Large intestine (tissue), 3 donors: ENCODE data around the gene RNF113B. TPM values are rescaled to one million over a fixed set of nuclear protein-coding genes. Genes with fewer than 3 reads are reported as not detected.

Source experiments
- DNase-seq, 2 donors: peaks; one replicate each; pipeline versions ENCODE4 v3.0.0 to v3.0.0-alpha.2; 2013
- H3K27ac ChIP-seq: one replicate; pipeline ENCODE4 v1.5.1; 2013; ENCODE audit warnings: low read length
- H3K27me3 ChIP-seq: 2 replicates; pipeline ENCODE4 v1.6.1; 2013; ENCODE audit warnings: low read length; ENCODE audit not compliant: control insufficient read depth, insufficient read depth
- H3K36me3 ChIP-seq: 2 replicates; pipeline ENCODE4 v1.6.1; 2013; ENCODE audit warnings: low read length; ENCODE audit not compliant: control insufficient read depth, insufficient read depth
- H3K4me1 ChIP-seq: one replicate; pipeline ENCODE4 v1.6.1; 2013; ENCODE audit warnings: low read length; ENCODE audit not compliant: control insufficient read depth, insufficient read depth
- H3K4me3 ChIP-seq: one replicate; pipeline ENCODE4 v1.5.1; 2013; ENCODE audit warnings: low read length
- H3K9me3 ChIP-seq: one replicate; pipeline ENCODE4 v1.6.1; 2013; ENCODE audit warnings: mild to moderate bottlenecking, low read depth, low read length, moderate library complexity; ENCODE audit not compliant: control insufficient read depth
- WGBS: methylation state at CpG from one replicate; pipeline ENCODE4 v1.1.5; 2013; ENCODE audit warnings: low lambda C conversion rate; ENCODE audit not compliant: insufficient coverage; 5-methylcytosine and 5-hydroxymethylcytosine counted together
- polyA plus RNA-seq: library from polyadenylated mRNA; unstranded; fragments of 120-200 nt; gene quantifications from one replicate; pipeline ENCODE4 v1.2.1, GENCODE V29; 2013

Gene RNF113B
- polyA plus RNA-seq, 1 donor = 0.04 TPM

DNA sequence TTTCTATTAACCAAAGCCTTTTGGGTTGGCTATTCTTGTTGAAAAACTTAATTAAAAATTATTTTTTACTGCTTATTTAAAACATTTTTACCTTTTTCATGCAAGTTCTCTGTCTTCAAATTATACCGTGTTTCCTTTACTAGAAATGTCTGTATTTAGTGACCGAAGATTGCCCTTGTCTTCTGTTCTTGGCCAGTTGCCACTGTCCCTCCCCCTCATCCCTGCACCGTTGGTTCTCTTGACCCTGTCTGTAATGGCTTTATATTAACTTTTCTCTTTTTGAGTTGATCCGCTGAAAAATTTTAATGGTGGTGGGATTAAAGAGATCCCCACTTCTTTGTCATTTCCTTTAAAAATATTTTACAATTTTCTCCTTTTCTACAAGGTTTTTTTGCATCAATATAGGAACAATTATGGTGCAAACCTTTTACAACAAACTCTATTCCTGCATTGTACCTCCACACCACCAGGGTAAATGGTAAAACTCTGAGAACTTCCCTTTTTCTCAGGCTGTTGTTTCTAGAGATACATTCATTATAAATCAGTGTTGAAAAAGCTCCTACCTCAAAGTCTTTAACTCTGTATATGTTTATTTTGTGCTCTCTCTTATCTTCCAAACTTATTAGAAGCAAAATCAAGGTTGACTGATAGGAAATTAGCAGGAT, 12.9 kb upstream of the RNF113B start:
- no peak for DNase-seq
- Histone ChIP-seq H3K27ac (no peak overlapping the region), H3K9me3 (no peaks in the 10 kb centered on the region), H3K4me3 (no peak overlapping the region), H3K27me3 (no peaks in the 10 kb centered on the region), H3K36me3 (no peaks in the 10 kb centered on the region), H3K4me1 (no peaks in the 10 kb centered on the region)
- 40% methylated on average over 3 of the region's 4 CpGs for WGBS

DNA sequence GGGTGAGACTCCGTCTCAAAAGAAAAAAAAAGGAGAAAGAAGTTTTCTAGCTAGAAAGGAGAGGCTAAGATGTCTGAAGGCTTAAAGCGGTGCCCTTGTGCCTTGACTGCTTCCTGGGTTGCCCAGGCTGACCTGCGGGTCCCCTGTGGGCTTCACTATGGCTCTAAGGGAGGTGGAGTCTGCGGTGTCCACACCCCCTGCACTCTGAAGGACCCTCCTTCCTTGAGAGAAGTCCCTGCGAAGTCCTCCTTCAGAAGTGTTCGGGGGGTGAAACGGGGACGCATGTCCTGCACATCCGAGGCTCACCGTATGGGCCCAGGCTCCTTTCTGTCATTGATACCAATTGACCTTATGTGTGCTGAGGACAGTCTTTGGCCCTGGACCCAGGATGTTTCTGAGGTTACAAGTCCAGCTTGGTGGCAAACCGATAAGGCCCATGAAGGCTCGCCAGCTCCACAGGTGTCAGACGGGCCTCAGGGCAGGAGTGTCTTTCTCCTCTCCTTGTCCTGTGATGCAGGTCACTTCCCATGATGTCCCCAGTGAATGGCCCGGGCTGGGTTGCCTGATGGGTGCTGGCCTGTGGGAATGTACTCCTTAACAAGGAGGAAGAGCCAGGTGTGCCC, 11.6 kb upstream of the RNF113B start:
- no peaks in the 10 kb centered on the region for H3K9me3 ChIP-seq
- no CpG with 5 or more reads among the region's 14 CpGs for WGBS
- DNase-seq = no peak
- H3K4me1 ChIP-seq = no peaks in the 10 kb centered on the region
- H3K36me3 ChIP-seq = no peaks in the 10 kb centered on the region
- H3K27ac ChIP-seq = no peak overlapping the region
- H3K4me3 ChIP-seq = no peak overlapping the region
- H3K27me3 ChIP-seq = no peaks in the 10 kb centered on the region

DNA sequence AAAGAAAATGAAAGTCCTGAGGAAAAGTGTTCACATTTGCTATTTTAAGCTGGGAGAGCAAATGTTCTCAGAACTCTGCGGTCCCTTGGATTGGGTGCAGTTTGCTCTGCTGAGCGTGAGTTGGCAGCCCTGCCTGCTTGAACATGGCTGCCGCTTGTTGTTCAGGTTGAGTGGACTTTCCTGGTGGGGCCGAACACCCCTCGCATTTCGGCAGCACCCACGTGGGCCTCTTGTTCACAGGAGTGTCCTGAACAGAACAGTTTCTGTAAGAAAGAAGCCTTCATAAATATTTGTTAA, 10.8 kb upstream of the RNF113B start:
- Histone ChIP-seq H3K27me3 (no peaks in the 10 kb centered on the region), H3K36me3 (no peaks in the 10 kb centered on the region), H3K4me1 (no peaks in the 10 kb centered on the region), H3K4me3 (no peak overlapping the region), H3K9me3 (no peaks in the 10 kb centered on the region), H3K27ac (no peak overlapping the region)
- WGBS = no CpG with 5 or more reads among the region's 7 CpGs
- DNase-seq = no peak

DNA sequence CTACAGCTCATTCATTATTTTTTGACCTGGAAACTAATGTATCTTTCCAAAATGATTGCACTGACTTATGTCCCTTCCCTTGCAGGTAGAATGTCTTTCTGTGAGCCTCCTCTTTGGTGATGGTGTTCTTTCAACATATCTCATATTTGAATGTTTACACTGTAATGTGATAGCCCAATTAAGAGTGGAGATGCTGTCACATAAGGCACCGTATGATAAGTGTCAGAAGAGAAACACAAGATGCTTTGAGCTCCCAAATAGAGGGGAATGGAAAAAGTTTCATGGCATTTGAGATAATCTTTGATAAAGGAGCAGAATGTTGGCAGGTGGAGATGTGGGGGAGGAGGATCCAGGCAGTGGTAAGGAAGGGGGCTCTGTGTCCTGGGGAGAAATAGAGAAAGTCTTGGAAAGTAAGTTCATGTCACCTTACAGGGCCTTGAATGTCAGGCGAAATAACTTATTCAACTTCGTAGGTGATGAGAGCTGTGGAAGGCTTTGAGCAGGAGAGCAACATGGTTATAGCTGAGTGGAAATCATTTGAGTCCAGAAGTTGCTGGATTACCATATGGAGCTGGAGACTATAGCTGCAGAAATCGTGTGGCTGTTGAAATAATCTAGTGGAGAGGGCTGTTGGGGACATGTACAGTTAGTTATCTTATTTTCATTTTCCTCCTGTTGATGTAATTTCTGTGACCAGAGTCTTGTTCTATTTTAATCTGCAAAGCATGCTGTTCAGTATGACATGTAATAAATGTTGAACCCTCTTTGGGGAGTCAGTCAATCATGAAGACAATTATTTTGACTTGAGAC, 10.3 kb upstream of the RNF113B start:
- no CpG with 5 or more reads among the region's 4 CpGs for WGBS
- H3K27me3 ChIP-seq = no peaks in the 10 kb centered on the region
- H3K4me3 ChIP-seq = no peak overlapping the region
- no peaks in the 10 kb centered on the region for H3K4me1 ChIP-seq
- H3K9me3 ChIP-seq = no peaks in the 10 kb centered on the region
- H3K27ac ChIP-seq = no peak overlapping the region
- no peak for DNase-seq
- H3K36me3 ChIP-seq = no peaks in the 10 kb centered on the region

DNA sequence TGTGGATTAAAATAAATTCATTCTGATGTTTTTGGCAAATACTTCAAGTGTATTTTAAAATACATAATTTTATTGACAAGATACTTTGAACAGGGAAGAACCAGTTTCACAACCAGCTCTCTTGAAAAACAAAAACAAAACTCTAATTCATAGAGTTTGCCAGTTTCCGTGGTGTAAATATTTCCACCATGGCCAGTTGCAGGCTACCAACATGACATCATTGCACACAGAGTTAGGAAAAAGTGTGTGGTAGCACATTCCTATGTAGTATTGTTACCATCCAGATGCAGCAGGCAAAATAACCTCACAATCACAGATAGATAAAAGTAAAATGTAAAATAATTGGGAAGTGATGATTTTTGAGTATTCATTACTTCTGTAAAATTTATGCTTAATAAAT, 7.7 kb upstream of the RNF113B start:
- WGBS = no CpG with 5 or more reads among the region's 1 CpG
- no peaks in the 10 kb centered on the region for H3K4me1 ChIP-seq

DNA sequence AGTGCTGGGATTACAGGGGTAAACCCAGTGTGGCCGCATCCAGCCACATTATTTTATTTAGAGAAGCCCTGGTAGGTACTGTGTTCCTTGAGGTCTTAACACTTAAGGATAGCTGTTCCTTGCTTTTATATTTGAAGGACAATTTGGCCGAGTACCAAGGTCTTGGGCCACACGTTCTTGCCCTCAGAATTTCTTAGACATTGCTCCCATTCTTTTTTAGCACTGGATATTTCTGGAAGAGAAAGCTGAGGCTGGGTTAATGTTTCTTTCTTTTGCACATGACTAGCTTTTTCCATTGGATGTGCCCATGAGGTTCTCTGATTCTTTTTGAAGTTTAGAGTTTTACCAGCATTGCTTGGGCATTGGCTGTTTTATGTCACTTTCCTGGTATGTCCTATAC, 5.5 kb upstream of the RNF113B start:
- Histone ChIP-seq H3K9me3 (no peaks in the 10 kb centered on the region), H3K4me3 (no peak overlapping the region), H3K27ac (no peak overlapping the region), H3K36me3 (no peaks in the 10 kb centered on the region), H3K4me1 (no peaks in the 10 kb centered on the region), H3K27me3 (no peaks in the 10 kb centered on the region)
- DNase-seq = no peak
- WGBS = 100% methylated on average over 1 of the region's 3 CpGs

More for the DNA sequence above, 7.7 kb upstream of the RNF113B start:
- no peak overlapping the region for H3K27ac ChIP-seq
- H3K9me3 ChIP-seq = no peaks in the 10 kb centered on the region
- H3K36me3 ChIP-seq = no peaks in the 10 kb centered on the region
- H3K27me3 ChIP-seq = no peaks in the 10 kb centered on the region
- no peak overlapping the region for H3K4me3 ChIP-seq
- no peak for DNase-seq

DNA sequence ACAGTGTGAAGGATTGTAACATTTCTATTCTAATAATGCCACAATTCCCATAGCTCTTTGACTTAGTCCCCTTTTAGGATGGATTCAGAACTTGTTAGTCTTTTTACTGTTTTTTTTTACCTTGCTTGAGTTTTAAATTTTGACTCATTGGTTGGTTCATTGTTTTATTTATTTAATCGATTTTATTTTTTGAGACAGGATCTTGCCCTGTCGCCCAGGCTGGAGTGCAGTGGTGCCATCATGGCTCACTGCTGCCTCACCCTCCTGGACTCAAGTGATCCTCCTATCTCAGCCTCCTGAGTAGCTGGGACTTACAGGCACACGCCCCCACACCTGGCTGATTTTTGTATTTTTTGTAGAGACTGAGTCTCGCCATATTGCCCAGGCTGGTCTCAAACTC, 5.1 kb upstream of the RNF113B start:
- H3K4me1 ChIP-seq = no peaks in the 10 kb centered on the region
- WGBS = no CpG with 5 or more reads among the region's 4 CpGs
- DNase-seq = no peak
- no peaks in the 10 kb centered on the region for H3K27me3 ChIP-seq
- peaks cover under 1% of the 10 kb centered on the region for H3K9me3 ChIP-seq
- H3K27ac ChIP-seq = no peak overlapping the region
- no peaks in the 10 kb centered on the region for H3K36me3 ChIP-seq
- H3K4me3 ChIP-seq = no peak overlapping the region

DNA sequence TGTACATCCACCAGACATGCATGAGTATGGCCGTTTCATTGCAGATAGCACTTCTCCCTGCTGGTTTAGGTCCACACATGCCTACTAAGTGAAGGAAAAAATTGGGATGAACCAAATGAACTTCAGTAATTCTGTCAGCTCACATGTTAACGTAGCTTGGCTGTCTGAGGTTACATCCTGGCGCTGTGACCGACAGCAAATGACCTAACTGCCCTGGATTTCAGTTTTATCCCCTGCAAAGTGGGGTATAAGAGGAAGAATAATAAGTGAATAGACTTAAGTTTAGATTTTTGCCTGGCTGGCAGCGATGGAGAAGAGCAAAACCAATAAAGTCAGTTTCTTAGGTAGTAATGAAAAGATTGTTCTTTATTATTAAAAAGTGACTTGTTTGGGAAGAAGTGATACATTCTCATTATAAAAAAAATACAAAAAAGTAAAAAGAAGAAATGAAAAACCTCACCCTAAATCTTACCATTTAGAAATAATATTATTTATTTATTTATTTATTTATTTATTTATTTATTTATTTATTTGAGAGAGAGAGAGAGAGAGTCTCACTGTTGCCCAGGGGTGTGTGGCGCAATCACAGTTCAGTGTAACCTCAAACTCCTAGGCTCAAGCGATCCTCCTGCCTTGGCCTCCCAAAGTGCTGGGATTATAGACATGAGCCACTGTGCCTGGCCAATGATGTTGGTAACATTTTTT, 4.2 kb upstream of the RNF113B start:
- 100% methylated on average over 1 of the region's 7 CpGs for WGBS
- Histone ChIP-seq H3K4me3 (no peak overlapping the region), H3K27me3 (no peaks in the 10 kb centered on the region), H3K9me3 (peaks cover 8% of the 10 kb centered on the region), H3K36me3 (no peaks in the 10 kb centered on the region), H3K4me1 (no peaks in the 10 kb centered on the region), H3K27ac (no peak overlapping the region)
- DNase-seq = no peak

DNA sequence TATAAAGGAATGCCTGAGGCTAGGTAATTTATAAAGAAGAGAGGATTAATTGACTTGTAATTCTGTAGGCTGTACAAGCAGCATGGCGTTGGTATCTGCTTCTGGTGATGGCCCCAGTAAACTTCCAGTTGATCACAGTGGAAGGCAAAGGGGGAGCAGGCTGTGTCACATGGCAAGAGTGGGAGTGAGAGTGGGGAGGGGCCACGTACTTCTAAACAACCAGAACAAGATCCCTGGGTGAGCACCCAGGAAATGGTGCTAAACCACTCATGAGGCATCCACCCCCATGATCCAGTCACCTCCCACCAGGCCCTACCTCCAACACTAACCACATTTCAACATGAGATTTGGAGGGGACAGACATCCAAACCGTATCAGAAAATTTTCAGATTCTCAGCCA, 3.0 kb upstream of the RNF113B start:
- Histone ChIP-seq H3K36me3 (no peaks in the 10 kb centered on the region), H3K4me3 (no peak overlapping the region), H3K27me3 (no peaks in the 10 kb centered on the region), H3K4me1 (no peaks in the 10 kb centered on the region), H3K27ac (no peak overlapping the region), H3K9me3 (peaks cover 8% of the 10 kb centered on the region)
- DNase-seq = no peak
- WGBS = no CpG with 5 or more reads among the region's 3 CpGs

DNA sequence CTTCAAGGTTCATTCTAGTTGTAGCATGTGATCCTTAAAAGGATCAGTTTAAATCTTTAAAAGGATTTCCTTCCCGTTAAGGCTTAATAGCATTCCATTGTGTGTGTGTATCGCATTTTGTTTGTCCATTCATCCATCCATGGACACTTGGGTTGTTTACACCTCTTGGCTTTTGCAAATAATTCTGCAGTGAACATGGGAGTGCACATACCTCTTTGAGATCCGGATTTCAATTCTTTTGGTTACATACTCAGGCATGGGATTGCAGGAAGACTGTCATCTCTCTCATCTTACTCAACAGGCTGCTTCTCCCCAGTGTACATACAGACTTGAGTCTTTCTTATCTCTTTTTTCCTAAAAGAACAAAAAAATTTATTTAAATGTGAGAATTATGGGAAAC, 1.2 kb downstream of the RNF113B start:
- 60% methylated on average over 1 of the region's 3 CpGs for WGBS
- no peaks in the 10 kb centered on the region for H3K36me3 ChIP-seq
- H3K9me3 ChIP-seq = peaks cover 8% of the 10 kb centered on the region
- no peaks in the 10 kb centered on the region for H3K27me3 ChIP-seq
- H3K4me3 ChIP-seq = no peak overlapping the region
- H3K27ac ChIP-seq = no peak overlapping the region
- DNase-seq = no peak
- peaks cover 13% of the 10 kb centered on the region for H3K4me1 ChIP-seq
